ENCODE measurements around the gene LGALS8. TPM values are rescaled to one million over a fixed set of nuclear protein-coding genes. Genes with fewer than 3 reads are reported as not detected.

LGALS8 gene
- total and polyA plus RNA-seq, 2 donors (not counting 1 experiment from before 2014, with no cell fraction given): 38.0 to 67.0 TPM

DNA sequence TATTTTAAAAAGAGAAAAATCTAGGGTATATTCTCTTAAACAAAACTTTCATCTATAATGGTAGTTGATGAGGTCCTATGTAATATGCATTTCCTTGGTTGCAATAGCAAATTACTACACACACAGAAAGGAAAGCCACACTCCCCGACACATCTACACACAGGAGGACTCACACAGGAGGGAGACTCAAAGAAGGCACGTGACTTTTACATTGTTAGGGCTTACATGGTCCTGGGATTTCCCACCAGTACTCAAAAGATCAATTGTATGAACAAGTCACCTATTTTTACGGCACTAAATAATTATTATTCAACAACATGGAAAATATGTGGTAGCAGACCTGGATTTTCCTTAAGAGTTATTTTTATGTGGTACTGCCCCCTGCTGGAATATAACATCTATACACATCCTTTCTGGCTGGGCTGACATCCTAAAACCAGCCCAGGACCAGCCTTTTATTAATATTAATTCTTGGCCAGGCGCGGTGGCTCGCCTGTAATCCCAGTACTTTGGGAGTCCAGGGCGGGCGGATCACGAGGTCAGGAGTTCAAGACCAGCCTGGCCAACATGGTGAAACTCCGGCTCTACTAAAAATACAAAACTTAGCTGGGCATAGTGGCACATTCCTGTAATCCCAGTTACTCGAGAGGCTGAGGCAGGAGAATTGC lies 33.9 kb upstream of the LGALS8 start:
- H3K79me2 ChIP-seq (ENCODE audit: control insufficient read depth, insufficient read depth, low read length): no peaks in the 10 kb centered on the region
- no peak overlapping the region for H2AFZ ChIP-seq (ENCODE audit: insufficient read depth, low read depth, low read length, poor library complexity, severe bottlenecking)
- no peaks in the 10 kb centered on the region for H3K36me3 ChIP-seq (replicated peaks in 1 of 2; ENCODE audit: control extremely low read depth in 1 of 2, control insufficient read depth in 1 of 2, extremely low read depth in 1 of 2, insufficient read depth in 2 of 2, low read length in 1 of 2)
- H3K9ac ChIP-seq (ENCODE audit: low read length): no peak overlapping the region
- H3K4me3 ChIP-seq (ENCODE audit: control extremely low read depth in 1 of 5, extremely low read depth in 1 of 5, insufficient read depth in 1 of 5, low read depth in 2 of 5, low read length in 4 of 5): no peak overlapping the region
- TF ChIP-seq CTCF (IDR thresholded peaks at IDR 0.05): peak; percentile 85
- TF ChIP-seq EZH2 (IDR thresholded peaks at IDR 0.05; ENCODE audit: borderline replicate concordance, insufficient read depth, low read depth, low read length, poor library complexity, severe bottlenecking): no peak
- Mint-ChIP-seq H3K4me1 (no peaks in the 10 kb centered on the region), H3K27ac (no peak overlapping the region), H3K4me3 (no peak overlapping the region), H3K9me3 (ENCODE audit: insufficient read depth) (no peaks in the 10 kb centered on the region), H3K27me3 (peaks cover 36% of the 10 kb centered on the region)
- ChIA-PET POLR2A (interaction anchor here (0.6 kb wide), 1 partner anchor 9 kb away, joined by 3 read pairs; no protein-coding TSS in a partner anchor), CTCF (interaction anchor here (0.7 to 8.4 kb wide), 5 partner anchors 17 to 399 kb away, joined by 3 to 174 read pairs (median 3); no protein-coding TSS in a partner anchor)
- intact Hi-C loops (cut with micrococcal nuclease): loop anchor here (1.0 kb wide), 1 partner anchor 387 kb away; no protein-coding TSS in a partner anchor
- H3K4me2 ChIP-seq (replicated peaks; ENCODE audit: low read depth, low read length, poor library complexity, severe bottlenecking): no peak overlapping the region
- no peaks in the 10 kb centered on the region for H3K4me1 ChIP-seq (ENCODE audit: control insufficient read depth in 2 of 2, insufficient read depth in 2 of 2, low read length in 2 of 2)
- ATAC-seq (ENCODE audit: low read depth): peak; percentile 43
- no peaks in the 10 kb centered on the region for H3K9me3 ChIP-seq (ENCODE audit: control extremely low read depth in 1 of 3, control insufficient read depth in 2 of 3, insufficient read depth in 1 of 3, low read length in 2 of 3)
- H3K27me3 ChIP-seq (replicated peaks in 1 of 4; ENCODE audit: control extremely low read depth in 1 of 4, control insufficient read depth in 3 of 4, insufficient read depth in 4 of 4, low read length in 3 of 4): peaks cover 0 to 10% (median 6%) of the 10 kb centered on the region in 4 experiments
- no peak overlapping the region for H3K27ac ChIP-seq (ENCODE audit: low read length in 2 of 2)
- 52% methylated on average over 8 of the region's 11 CpGs for WGBS (ENCODE audit: insufficient coverage)
- peak; percentile 65 for DNase-seq
- H4K20me1 ChIP-seq (ENCODE audit: control insufficient read depth, insufficient read depth, low read length, poor library complexity, severe bottlenecking): no peaks in the 10 kb centered on the region

- H2AFZ ChIP-seq (ENCODE audit: insufficient read depth, low read depth, low read length, poor library complexity, severe bottlenecking): no peak overlapping the region
- POLR2A ChIA-PET: no interaction called here
- H3K9me3 Mint-ChIP-seq (ENCODE audit: insufficient read depth): no peaks in the 10 kb centered on the region
- no peak overlapping the region for H3K4me2 ChIP-seq (replicated peaks; ENCODE audit: low read depth, low read length, poor library complexity, severe bottlenecking)
- no peak for TF ChIP-seq CTCF (IDR thresholded peaks at IDR 0.05)
- TF ChIP-seq EZH2 (IDR thresholded peaks at IDR 0.05; ENCODE audit: borderline replicate concordance, insufficient read depth, low read depth, low read length, poor library complexity, severe bottlenecking): no peak
- H3K27ac Mint-ChIP-seq: no peak overlapping the region
- CTCF ChIA-PET: interaction anchor here (0.8 to 8.4 kb wide), 4 partner anchors 12 to 384 kb away, joined by 3 to 174 read pairs (median 4); no protein-coding TSS in a partner anchor
- no peak overlapping the region for H3K9ac ChIP-seq (ENCODE audit: low read length)
- WGBS (ENCODE audit: insufficient coverage): 63% methylated on average over 8 of the region's 10 CpGs
- no peaks in the 10 kb centered on the region for H3K36me3 ChIP-seq (replicated peaks in 1 of 2; ENCODE audit: control extremely low read depth in 1 of 2, control insufficient read depth in 1 of 2, extremely low read depth in 1 of 2, insufficient read depth in 2 of 2, low read length in 1 of 2)
- intact Hi-C loops (cut with micrococcal nuclease): no loop called here
- peaks cover 0 to 12% (median 6%) of the 10 kb centered on the region in 4 experiments for H3K27me3 ChIP-seq (replicated peaks in 1 of 4; ENCODE audit: control extremely low read depth in 1 of 4, control insufficient read depth in 3 of 4, insufficient read depth in 4 of 4, low read length in 3 of 4)
- no peaks in the 10 kb centered on the region for H3K4me1 Mint-ChIP-seq
- H3K27ac ChIP-seq (ENCODE audit: low read length in 2 of 2): no peak overlapping the region
- no peaks in the 10 kb centered on the region for H3K79me2 ChIP-seq (ENCODE audit: control insufficient read depth, insufficient read depth, low read length)
- H3K4me1 ChIP-seq (ENCODE audit: control insufficient read depth in 2 of 2, insufficient read depth in 2 of 2, low read length in 2 of 2): no peaks in the 10 kb centered on the region
- peaks cover 39% of the 10 kb centered on the region for H3K27me3 Mint-ChIP-seq
- no peak overlapping the region for H3K4me3 ChIP-seq (ENCODE audit: control extremely low read depth in 1 of 5, extremely low read depth in 1 of 5, insufficient read depth in 1 of 5, low read depth in 2 of 5, low read length in 4 of 5)
- DNase-seq: no peak
- no peaks in the 10 kb centered on the region for H3K9me3 ChIP-seq (ENCODE audit: control extremely low read depth in 1 of 3, control insufficient read depth in 2 of 3, insufficient read depth in 1 of 3, low read length in 2 of 3)
- no peaks in the 10 kb centered on the region for H4K20me1 ChIP-seq (ENCODE audit: control insufficient read depth, insufficient read depth, low read length, poor library complexity, severe bottlenecking)
- no peak for ATAC-seq (ENCODE audit: low read depth)
- no peak overlapping the region for H3K4me3 Mint-ChIP-seq
Observed at GRCh38 chr1:236491469-236492136, 32.2 kb upstream of the LGALS8 start.
